K562 (cell line): ENCODE results near the gene FBN1. TPM values are rescaled to one million over a fixed set of nuclear protein-coding genes. Genes with fewer than 3 reads are reported as not detected.

Experiments used
- ATAC-seq: fragments of 200-7000 bp; cut with Tn5 transposase; 3 replicates; pipeline ENCODE4 v1.9.1; 2020; ENCODE audit warnings: moderate library complexity
- BruUV-seq: library from RNA; stranded (reverse); fragments of 400-500 nt; replicated peaks from 2 replicates; lab custom pipeline; 2021; lab: Mats Ljungman, UMichigan
- CTCF ChIA-PET: fragments of 300-600 bp; formaldehyde crosslinking; extraction: SDS; loops from one replicate; lab custom pipeline; 2021; ENCODE audit warnings: low intra/inter-chr PET ratio; lab: Yijun Ruan, JAX
- POLR2A ChIA-PET: fragments of 300-600, 350-650 bp; sonication (Branson Sonifier 250); formaldehyde crosslinking; extraction: SDS; loops from one replicate; lab custom pipeline; 2021; ENCODE audit warnings: antibody characterized with exemption, inconsistent platforms; lab: Yijun Ruan, JAX
- DNase-seq, 4 experiments: peaks; one replicate each; pipeline versions ENCODE4 v3.0.0 to v3.0.0-alpha.2; 2011 to 2018; ENCODE audit warnings: low spot score in 3 of 4, mixed read lengths in 3 of 4; ENCODE audit errors: extremely low read depth in 1 of 4
- FAIRE-seq: peaks from 2 replicates; lab custom pipeline; 2011; peaks lifted over from hg19 to GRCh38; lab: Jason Lieb, UNC
- H2AFZ ChIP-seq: 2 replicates; pipeline ENCODE4 v1.6.0; 2011; ENCODE audit warnings: low read depth, low read length, control low read depth, inconsistent platforms
- H3K27ac ChIP-seq: fragments of 200-600 bp; 3 replicates; pipeline ENCODE4 v1.8.0; 2011; ENCODE audit warnings: low read depth, mild to moderate bottlenecking, control low read depth, inconsistent platforms, low read length, moderate library complexity, mixed read lengths; ENCODE audit errors: extremely low read depth
- H3K27me3 ChIP-seq, 2 experiments: fragments of 300-600 bp in 1 of 2; 2 replicates in 1 of 2; 3 replicates in 1 of 2; pipeline versions ENCODE4 v1.6.0 to v1.8.0; 2011; ENCODE audit warnings: inconsistent platforms in 2 of 2, low read length in 2 of 2, mild to moderate bottlenecking in 1 of 2, mixed read lengths in 1 of 2, moderate library complexity in 1 of 2; ENCODE audit not compliant: control insufficient read depth in 2 of 2, insufficient read depth in 2 of 2
- H3K36me3 ChIP-seq: fragments of 300-600 bp; 3 replicates; pipeline ENCODE4 v1.8.0; 2011; ENCODE audit warnings: mild to moderate bottlenecking, low read length, inconsistent platforms; ENCODE audit not compliant: control insufficient read depth, insufficient read depth
- H3K4me1 ChIP-seq, 2 experiments: fragments of 200-600 bp in 1 of 2; replicated peaks in 1 of 2; 2 replicates in 1 of 2; 3 replicates in 1 of 2; pipeline versions ENCODE4 v1.5.1 to v1.8.0; 2011; ENCODE audit warnings: inconsistent platforms in 2 of 2, low read length in 2 of 2, mild to moderate bottlenecking in 1 of 2, mixed read lengths in 1 of 2, moderate library complexity in 1 of 2; ENCODE audit not compliant: control insufficient read depth in 2 of 2, insufficient read depth in 2 of 2
- H3K4me2 ChIP-seq: 2 replicates; pipeline ENCODE4 v1.6.1; 2011; ENCODE audit warnings: low read length, control low read depth, inconsistent platforms, mixed read lengths; ENCODE audit not compliant: insufficient read depth
- H3K4me3 ChIP-seq: fragments of 200-600 bp; sonication (generic), shearing (Covaris generic); 2 replicates; pipeline ENCODE4 v1.5.1; 2016; ENCODE audit warnings: control low read depth, inconsistent platforms
- H3K79me2 ChIP-seq: fragments of 200-600 bp; 3 replicates; pipeline ENCODE4 v1.8.0; 2011; ENCODE audit warnings: low read length, inconsistent platforms; ENCODE audit not compliant: control insufficient read depth, insufficient read depth
- H3K9ac ChIP-seq, 2 experiments: 2 replicates each; pipeline versions ENCODE4 v1.6.0 to v1.6.1; 2011; ENCODE audit warnings: low read depth in 2 of 2, low read length in 2 of 2, control low read depth in 1 of 2, inconsistent platforms in 1 of 2, mild to moderate bottlenecking in 1 of 2, mixed read lengths in 1 of 2; ENCODE audit not compliant: insufficient read depth in 1 of 2
- H3K9me1 ChIP-seq: one replicate; pipeline ENCODE4 v1.6.0; 2011; ENCODE audit warnings: inconsistent platforms, mild to moderate bottlenecking, low read length, moderate library complexity; ENCODE audit not compliant: control insufficient read depth, insufficient read depth
- H3K9me3 ChIP-seq: replicated peaks from 2 replicates; pipeline ENCODE4 v1.5.1; 2011; ENCODE audit warnings: low read depth, low read length, inconsistent platforms; ENCODE audit not compliant: control insufficient read depth, insufficient read depth
- H4K20me1 ChIP-seq: replicated peaks from 2 replicates; pipeline ENCODE4 v1.6.1; 2011; ENCODE audit warnings: low read length, inconsistent platforms, mixed read lengths; ENCODE audit not compliant: control insufficient read depth, insufficient read depth
- CBX1 ChIP-seq: sonication (generic); IDR thresholded peaks from 2 replicates; pipeline ENCODE4 v1.6.1; 2016; ENCODE audit warnings: antibody characterized with exemption, low read depth, mild to moderate bottlenecking
- E2F8 ChIP-seq: fragments of 450-650 bp; IDR thresholded peaks from 2 replicates; pipeline ENCODE4 v1.7.1; 2018; ENCODE audit warnings: mild to moderate bottlenecking, low read depth; ENCODE audit not compliant: partially characterized antibody
- ERF ChIP-seq: fragments of 450-650 bp; formaldehyde crosslinking; IDR thresholded peaks from 2 replicates; pipeline ENCODE4 v1.4.0; 2020; ENCODE audit warnings: mild to moderate bottlenecking, mixed read lengths
- MCM5 ChIP-seq: fragments of 450-650 bp; IDR thresholded peaks from 2 replicates; pipeline ENCODE4 v1.6.1; 2016; ENCODE audit warnings: low read depth
- NCOR1 ChIP-seq: fragments of 450-650 bp; IDR thresholded peaks from 2 replicates; pipeline ENCODE4 v1.6.1; 2016; ENCODE audit warnings: mild to moderate bottlenecking, moderate library complexity
- NFRKB ChIP-seq: fragments of 450-650 bp; IDR thresholded peaks from 2 replicates; pipeline ENCODE4 v1.6.1; 2016; ENCODE audit warnings: low read depth
- SP1 ChIP-seq: sonication (generic); formaldehyde crosslinking; IDR thresholded peaks from 2 replicates; pipeline ENCODE4 v1.8.1; 2022; ENCODE audit warnings: mild to moderate bottlenecking, missing genetic modification reagents
- ZNF551 ChIP-seq: fragments of 250-450 bp; sonication (Bioruptor Pico); IDR thresholded peaks from 2 replicates; pipeline ENCODE4 v1.5.0; 2021; ENCODE audit warnings: mild to moderate bottlenecking, moderate library complexity
- WGBS: fragments of 100-300 bp; shearing (Covaris generic); methylation state at CpG from one replicate; pipeline ENCODE4 v1.1.6; 2016; ENCODE audit warnings: low coverage, mixed read lengths; ENCODE audit not compliant: insufficient coverage; ENCODE audit errors: missing lambda C conversion rate; 5-methylcytosine and 5-hydroxymethylcytosine counted together
- in situ Hi-C: fragments of 300-500 bp; cut with MboI; formaldehyde crosslinking; loops from 4 replicates; pipeline ENCODE4 v1.15.0; 2018; ENCODE audit warnings: inconsistent platforms, mixed read lengths
- intact Hi-C: fragments of 100-400 bp; cut with micrococcal nuclease; formaldehyde crosslinking; loops from 2 replicates; pipeline ENCODE4 v1.14.2; 2022
- polyA plus RNA-seq, 8 experiments: library from polyadenylated mRNA; depleted of rRNA in 4 of 8; stranded (reverse) in 5 of 8; unstranded in 3 of 8; fragments of >200 nt; fragmentation: Nextera tagmentation in 2 of 8; fragmentation: Illumina TruSeq in 1 of 8; extraction: Ambion mirVana in 2 of 8; extraction: Trizol in 1 of 8; gene quantifications; 2 replicates each; pipeline versions ENCODE4 v1.2.1 to v1.2.3, GENCODE V29; 2011 to 2014; ENCODE audit warnings: inconsistent platforms in 1 of 8, missing spikeins in 1 of 8
- total RNA-seq, 7 experiments: library from RNA; depleted of rRNA in 6 of 7; stranded (reverse); fragments of >200 nt in 6 of 7; fragmentation: Illumina TruSeq in 2 of 7; extraction: Trizol in 2 of 7; gene quantifications; 2 replicates each; pipeline versions ENCODE4 v1.2.1 to v1.2.3, GENCODE V29; 2011 to 2021; ENCODE audit warnings: low replicate concordance in 1 of 7
- TF ChIP-seq, protein P1 (sequence below): fragments of 250-450 bp; sonication (Bioruptor Pico); IDR thresholded peaks from 2 replicates; pipeline ENCODE4 v1.5.0; 2021
- TF ChIP-seq, protein P2 (sequence below): IDR thresholded peaks from 2 replicates; pipeline ENCODE4 v1.6.1; 2016; ENCODE audit warnings: missing genetic modification characterization, missing compliant biosample characterization
- TF ChIP-seq, protein P3 (sequence below): fragments of 450-650 bp; IDR thresholded peaks from 2 replicates; pipeline ENCODE4 v1.6.1; 2016; ENCODE audit warnings: missing biosample characterization, missing genetic modification characterization

FBN1 gene
- total and polyA plus RNA-seq, 9 of the 15 experiments (the other 6 are each of a cell fraction or from before 2014, with no cell fraction given): 0.15 to 1.2 (median 0.60) TPM

- TF ChIP-seq ERF (CRISPR knock-in tag): no peak
- TF ChIP-seq, protein P1, sequence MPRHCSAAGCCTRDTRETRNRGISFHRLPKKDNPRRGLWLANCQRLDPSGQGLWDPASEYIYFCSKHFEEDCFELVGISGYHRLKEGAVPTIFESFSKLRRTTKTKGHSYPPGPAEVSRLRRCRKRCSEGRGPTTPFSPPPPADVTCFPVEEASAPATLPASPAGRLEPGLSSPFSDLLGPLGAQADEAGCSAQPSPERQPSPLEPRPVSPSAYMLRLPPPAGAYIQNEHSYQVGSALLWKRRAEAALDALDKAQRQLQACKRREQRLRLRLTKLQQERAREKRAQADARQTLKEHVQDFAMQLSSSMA (CRISPR knock-in tag): no peak
- TF ChIP-seq E2F8: no peak
- TF ChIP-seq NCOR1: no peak
- no peak for TF ChIP-seq MCM5
- no peak for TF ChIP-seq ZNF551 (CRISPR knock-in tag)
These were observed 2.5 kb upstream of the FBN1 start (continued) for GRCh38 chr15:48647962-48648361.

DNA sequence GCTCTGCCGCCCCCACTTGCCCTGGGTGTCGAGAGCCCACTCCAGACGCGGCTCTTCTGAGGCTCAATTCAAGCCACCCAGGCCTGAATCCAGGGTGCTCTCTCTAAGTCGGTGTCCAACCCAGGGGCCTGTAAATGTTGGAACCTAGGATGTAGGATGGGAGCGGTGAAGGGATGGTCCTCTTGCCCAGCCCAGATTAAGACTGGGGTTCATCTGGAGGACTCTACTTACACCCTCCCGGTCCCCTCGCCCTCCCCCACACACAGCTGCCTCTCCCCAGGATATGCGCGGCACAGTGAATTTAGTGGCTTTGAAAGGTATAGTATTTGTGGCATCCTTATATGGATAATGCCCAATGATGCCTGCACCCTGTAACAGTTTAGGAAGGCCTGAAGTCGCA, 822 bp upstream of the FBN1 start:
- Histone ChIP-seq H3K9me1 (no peaks in the 10 kb centered on the region), H3K4me1 (no peaks in the 10 kb centered on the region), H3K27ac (no peak overlapping the region), H3K9me3 (no peaks in the 10 kb centered on the region), H3K36me3 (no peaks in the 10 kb centered on the region), H3K79me2 (no peaks in the 10 kb centered on the region), H3K27me3 (no peaks in the 10 kb centered on the region), H2AFZ (no peak overlapping the region), H3K9ac (no peak overlapping the region), H3K4me3 (no peak overlapping the region), H4K20me1 (no peaks in the 10 kb centered on the region), H3K4me2 (no peak overlapping the region)
- intact Hi-C loops: no loop called here
- DNase-seq (no peak), FAIRE-seq (no peak), ATAC-seq (no peak)
- BruUV-seq: no TSS peak
- in situ Hi-C loops: no loop called here
- no peak for TF ChIP-seq SP1
- TF ChIP-seq, protein P2, sequence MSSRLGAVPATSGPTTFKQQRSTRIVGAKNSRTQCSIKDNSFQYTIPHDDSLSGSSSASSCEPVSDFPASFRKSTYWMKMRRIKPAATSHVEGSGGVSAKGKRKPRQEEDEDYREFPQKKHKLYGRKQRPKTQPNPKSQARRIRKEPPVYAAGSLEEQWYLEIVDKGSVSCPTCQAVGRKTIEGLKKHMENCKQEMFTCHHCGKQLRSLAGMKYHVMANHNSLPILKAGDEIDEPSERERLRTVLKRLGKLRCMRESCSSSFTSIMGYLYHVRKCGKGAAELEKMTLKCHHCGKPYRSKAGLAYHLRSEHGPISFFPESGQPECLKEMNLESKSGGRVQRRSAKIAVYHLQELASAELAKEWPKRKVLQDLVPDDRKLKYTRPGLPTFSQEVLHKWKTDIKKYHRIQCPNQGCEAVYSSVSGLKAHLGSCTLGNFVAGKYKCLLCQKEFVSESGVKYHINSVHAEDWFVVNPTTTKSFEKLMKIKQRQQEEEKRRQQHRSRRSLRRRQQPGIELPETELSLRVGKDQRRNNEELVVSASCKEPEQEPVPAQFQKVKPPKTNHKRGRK: no peak
- no peak for TF ChIP-seq CBX1
- TF ChIP-seq NFRKB: no peak
- TF ChIP-seq, protein P3, sequence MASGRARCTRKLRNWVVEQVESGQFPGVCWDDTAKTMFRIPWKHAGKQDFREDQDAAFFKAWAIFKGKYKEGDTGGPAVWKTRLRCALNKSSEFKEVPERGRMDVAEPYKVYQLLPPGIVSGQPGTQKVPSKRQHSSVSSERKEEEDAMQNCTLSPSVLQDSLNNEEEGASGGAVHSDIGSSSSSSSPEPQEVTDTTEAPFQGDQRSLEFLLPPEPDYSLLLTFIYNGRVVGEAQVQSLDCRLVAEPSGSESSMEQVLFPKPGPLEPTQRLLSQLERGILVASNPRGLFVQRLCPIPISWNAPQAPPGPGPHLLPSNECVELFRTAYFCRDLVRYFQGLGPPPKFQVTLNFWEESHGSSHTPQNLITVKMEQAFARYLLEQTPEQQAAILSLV: no peak
- ChIA-PET POLR2A (no interaction called here), CTCF (no interaction called here)
- 68% methylated on average over 10 of the region's 11 CpGs for WGBS
